Retinal pigment epithelial cell (primary cell): ENCODE measurements around the gene GCK.

Experiments used
- DNase-seq: peaks from one replicate; pipeline ENCODE4 v3.0.0-alpha.2; 2010; ENCODE audit warnings: low read depth
- H3K4me3 ChIP-seq: 2 replicates; pipeline ENCODE4 v1.5.1; 2011; ENCODE audit warnings: mild to moderate bottlenecking, low read length, control low read depth, moderate library complexity
- CTCF ChIP-seq: conservative IDR thresholded peaks from 2 replicates; pipeline ENCODE4 v1.5.1; 2011; ENCODE audit warnings: low read depth, low read length, control low read depth, inconsistent platforms

The GCK gene

DNA sequence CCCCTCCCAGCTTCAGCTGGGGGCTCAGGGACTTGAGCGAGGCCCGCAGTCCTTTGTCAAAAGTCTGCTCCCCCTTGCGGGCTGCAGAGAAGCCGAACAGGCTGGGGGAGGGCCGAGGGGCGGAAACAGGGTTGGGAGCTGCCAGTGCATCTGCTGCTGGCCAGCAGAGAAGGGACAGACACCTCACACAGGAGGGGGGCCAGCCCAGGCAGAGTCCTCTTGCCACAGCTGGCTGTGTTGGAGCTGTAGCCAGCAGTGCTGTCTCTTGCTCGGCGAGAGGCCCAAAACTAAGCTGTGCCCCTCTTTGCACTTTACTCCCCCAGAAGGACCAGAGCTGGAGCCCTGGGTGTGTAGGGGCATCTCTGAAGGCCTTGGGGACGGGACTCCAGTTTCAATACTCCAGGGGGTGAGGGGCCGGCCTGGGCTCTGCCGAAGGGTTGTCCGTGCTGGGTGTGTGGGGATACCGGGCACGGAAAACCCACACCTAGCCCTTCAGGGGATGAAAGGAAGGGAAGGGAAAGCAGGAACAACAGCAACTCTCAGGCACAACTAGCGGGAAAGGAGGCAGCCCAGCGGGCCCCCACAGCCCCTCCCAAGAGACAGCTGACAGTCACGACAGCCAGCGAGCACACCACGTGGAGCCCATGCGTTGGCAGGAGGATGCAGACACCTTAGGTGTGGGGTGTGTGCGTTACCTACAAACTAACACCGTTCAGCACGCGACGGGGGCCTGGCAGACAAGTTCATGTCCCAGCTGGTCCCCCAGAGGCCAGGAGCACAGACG lies 29.4 kb upstream of the GCK start:
- TF ChIP-seq CTCF, result no peak
- H3K4me3 ChIP-seq, result no peak overlapping the region
- DNase-seq, result no peak

DNA sequence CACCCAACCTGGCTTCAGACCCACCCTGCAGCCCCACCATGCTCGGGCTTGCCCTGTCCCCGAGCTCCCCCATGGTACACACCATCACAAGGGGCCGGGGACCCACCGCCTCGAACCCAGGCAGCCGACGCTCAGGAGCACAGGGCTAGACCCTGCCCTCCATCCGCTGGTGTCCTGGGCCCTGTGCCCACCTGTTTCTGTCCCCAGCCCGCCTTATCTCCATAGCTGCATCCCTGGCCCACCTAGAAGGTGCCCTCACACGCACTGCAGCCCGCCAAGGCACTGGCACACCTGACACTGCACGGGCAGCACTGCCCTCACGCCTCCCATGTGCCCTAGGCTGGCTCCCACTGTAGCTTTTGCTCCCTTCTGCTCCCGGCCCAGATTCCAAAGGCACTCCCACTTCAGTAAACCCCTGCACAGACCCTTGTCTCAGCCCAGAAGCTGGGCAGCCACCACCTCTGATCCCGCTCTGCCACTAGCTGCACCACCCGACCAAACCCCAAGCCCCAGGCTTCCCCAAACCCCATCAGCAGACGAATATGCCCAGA lies 28.7 kb upstream of the GCK start:
- H3K4me3 ChIP-seq, result no peak overlapping the region

DNA sequence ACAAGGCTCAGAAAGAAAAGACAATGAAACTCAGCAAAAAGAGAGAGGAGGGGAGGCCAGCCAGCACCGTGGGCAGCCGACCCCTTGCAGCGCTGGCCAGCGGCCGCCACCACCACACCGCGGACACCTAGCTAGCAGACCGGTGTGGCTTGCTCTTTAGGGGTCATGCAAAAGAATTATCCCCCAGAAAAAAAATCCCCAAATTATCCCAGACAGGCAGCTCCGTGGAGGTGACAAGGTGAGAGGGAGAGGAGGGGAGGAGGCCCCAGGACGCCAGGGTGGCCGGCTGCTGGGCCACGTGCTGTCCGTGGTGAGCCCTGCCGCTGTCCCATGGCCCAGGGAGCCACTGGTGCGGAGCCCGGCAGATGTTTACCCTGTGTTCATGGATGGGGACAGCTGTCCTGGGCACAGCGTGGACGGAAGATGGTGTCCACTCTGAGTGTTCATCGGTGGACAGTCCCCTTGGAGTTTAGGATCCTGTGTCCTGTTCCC lies 28.0 kb upstream of the GCK start:
- no peak for TF ChIP-seq CTCF
- DNase-seq, result no peak
- no peak overlapping the region for H3K4me3 ChIP-seq

More for the DNA sequence above, 28.7 kb upstream of the GCK start:
- no peak for TF ChIP-seq CTCF
- no peak for DNase-seq

DNA sequence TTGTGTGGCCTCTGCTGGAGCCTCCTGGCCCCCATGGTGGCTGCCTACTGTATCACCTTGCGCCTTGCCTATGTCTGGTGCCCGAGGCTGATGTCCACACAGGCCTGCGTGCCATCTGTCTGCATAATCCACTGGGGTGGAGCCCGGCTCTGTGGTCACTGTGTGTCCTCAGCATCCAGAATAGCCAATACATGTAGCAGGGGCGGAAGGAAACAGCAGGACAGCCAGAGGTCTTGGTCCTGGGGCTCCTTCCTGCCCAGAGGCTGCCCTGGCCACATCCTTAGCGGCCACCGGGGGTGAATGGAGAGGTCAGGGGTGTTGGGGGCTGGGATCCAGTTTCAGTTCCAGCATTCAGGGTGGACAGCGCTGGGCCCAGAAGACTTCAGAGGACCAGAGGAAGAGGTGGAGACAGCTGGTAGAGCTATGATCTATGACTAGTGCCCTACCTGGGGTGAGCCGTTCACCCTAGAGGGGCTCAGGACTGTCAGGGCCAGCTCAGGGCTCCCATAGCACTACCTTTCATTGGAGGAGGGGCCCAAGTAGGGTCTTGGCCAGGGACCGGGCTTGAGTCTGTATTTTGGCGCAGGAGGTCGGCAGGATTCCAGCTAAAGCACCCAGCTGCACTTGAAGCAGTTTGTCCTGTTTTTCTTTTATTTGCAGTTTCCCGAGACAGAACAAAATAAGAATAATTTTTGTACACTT lies 27.4 kb upstream of the GCK start:
- H3K4me3 ChIP-seq, result no peak overlapping the region
- DNase-seq, result no peak
- no peak for TF ChIP-seq CTCF

DNA sequence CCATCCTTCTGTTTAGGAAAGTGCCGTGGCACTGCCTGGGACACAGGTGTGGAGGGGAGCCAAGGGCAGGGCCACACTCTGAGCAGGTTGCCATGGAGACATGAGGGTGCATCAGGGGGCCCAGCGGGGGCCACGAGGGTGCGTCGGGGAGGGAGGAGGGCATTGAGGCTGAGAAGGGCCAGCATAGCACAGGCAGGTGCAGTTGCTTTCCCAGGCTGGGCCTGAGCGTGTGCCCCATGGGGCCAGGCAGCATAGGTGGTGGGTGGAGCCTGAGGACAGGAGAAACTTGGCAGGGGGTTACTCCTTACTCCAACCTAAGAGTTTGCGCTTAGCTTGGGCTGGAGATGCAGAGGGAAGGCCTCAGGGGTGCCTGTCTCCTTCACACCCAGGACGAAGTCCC lies 26.8 kb upstream of the GCK start:
- TF ChIP-seq CTCF, result no peak
- no peak overlapping the region for H3K4me3 ChIP-seq
- DNase-seq, result no peak

- no peak for TF ChIP-seq CTCF
- no peak for DNase-seq
- H3K4me3 ChIP-seq, result no peak overlapping the region
Measured at GRCh38 chr7:44215531-44215930, 26.3 kb upstream of the GCK start.
